Stimulated activated effector memory CD8-positive, alpha-beta T cell treated with anti-CD3 and anti-CD28 coated beads, Interleukin-12 subunit alpha, Interleukin-12 subunit beta, amount 100 ng/mL, for 72 hours (primary cell): ENCODE data around the gene APBA2.
"Not testable (repeated sequence)": the region's sequence is repeated elsewhere in the genome, so short reads cannot be mapped to it uniquely, and the experiment has no call there.

Experiments
- ATAC-seq: fragments of 150-1000 bp; cut with Tn5 transposase; 2 replicates; pipeline ENCODE4 v1.10.0; 2021
- DNase-seq, 2 donors: peaks; one replicate each; pipeline ENCODE4 v3.0.0; 2021 to 2022; ENCODE audit warnings: low spot score in 2 of 2
- H3K27ac Mint-ChIP-seq: one replicate; pipeline ENCODE4 v1.8.0; 2022; ENCODE audit warnings: mild to moderate bottlenecking, mixed read lengths
- H3K36me3 Mint-ChIP-seq: one replicate; pipeline ENCODE4 v1.8.0; 2022; ENCODE audit warnings: mild to moderate bottlenecking, mixed read lengths
- H3K4me1 Mint-ChIP-seq: one replicate; pipeline ENCODE4 v1.8.0; 2022; ENCODE audit warnings: mixed read lengths
- H3K4me3 Mint-ChIP-seq: one replicate; pipeline ENCODE4 v1.8.0; 2022; ENCODE audit warnings: mild to moderate bottlenecking, mixed read lengths
- H3K9me3 Mint-ChIP-seq: one replicate; pipeline ENCODE4 v1.8.0; 2022; ENCODE audit warnings: mixed read lengths

APBA2 gene

GRCh38 chr15:29008846-29009245 lies 123.1 kb downstream of the APBA2 start:
- H3K9me3 Mint-ChIP-seq, result peaks cover 4% of the 10 kb centered on the region
- ATAC-seq (no peak), DNase-seq (no peak)
- no peaks in the 10 kb centered on the region for H3K4me1 Mint-ChIP-seq
- H3K36me3 Mint-ChIP-seq, result no peaks in the 10 kb centered on the region
- H3K4me3 Mint-ChIP-seq, result no peak overlapping the region
- H3K27ac Mint-ChIP-seq, result no peak overlapping the region

DNA sequence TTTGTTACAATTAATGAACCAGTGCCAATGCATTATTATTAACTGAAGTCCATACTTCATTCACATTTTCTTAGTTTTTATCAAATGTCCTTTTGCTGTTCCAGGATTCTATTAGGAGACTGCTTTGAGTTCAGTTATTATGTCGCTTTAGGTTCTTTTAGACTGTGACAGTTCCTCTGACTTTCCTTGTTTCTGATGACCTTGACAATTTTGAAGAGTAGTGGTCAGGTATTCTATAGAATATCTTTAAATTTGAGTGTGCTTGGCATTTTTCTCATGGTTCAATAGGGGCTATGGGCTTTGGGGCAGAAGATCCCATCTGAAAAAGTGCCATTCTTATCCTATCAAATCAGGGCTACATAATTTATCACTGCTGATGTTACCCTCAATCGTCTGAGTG lies 126.3 kb downstream of the APBA2 start:
- Mint-ChIP-seq H3K4me3 (no peak overlapping the region), H3K9me3 (peaks cover 2% of the 10 kb centered on the region), H3K36me3 (no peaks in the 10 kb centered on the region), H3K27ac (no peak overlapping the region), H3K4me1 (no peaks in the 10 kb centered on the region)
- ATAC-seq (no peak), DNase-seq (no peak)

DNA sequence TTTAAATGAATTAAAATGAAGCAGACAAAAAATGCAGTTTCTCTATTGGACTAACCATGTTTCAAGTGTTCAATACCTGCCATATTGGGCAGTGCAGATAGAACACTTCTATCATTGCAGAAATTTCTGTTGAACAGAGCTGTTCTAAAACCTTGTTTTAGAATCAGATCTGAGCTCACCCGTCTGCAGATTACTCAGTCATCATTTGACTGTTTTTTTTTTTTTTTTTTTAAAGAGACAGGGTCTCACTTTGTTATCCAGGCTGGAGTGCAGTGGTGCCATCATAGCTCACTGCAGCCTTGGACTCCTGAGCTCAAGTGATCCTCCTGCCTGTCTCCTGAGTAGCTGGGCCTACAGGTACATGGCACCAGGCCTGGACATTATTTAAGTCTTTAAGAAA lies 128.7 kb downstream of the APBA2 start:
- no peaks in the 10 kb centered on the region for H3K36me3 Mint-ChIP-seq
- DNase-seq, result no peak
- no peak overlapping the region for H3K4me3 Mint-ChIP-seq
- no peaks in the 10 kb centered on the region for H3K4me1 Mint-ChIP-seq
- no peak for ATAC-seq
- H3K9me3 Mint-ChIP-seq, result no peaks in the 10 kb centered on the region
- no peak overlapping the region for H3K27ac Mint-ChIP-seq

DNA sequence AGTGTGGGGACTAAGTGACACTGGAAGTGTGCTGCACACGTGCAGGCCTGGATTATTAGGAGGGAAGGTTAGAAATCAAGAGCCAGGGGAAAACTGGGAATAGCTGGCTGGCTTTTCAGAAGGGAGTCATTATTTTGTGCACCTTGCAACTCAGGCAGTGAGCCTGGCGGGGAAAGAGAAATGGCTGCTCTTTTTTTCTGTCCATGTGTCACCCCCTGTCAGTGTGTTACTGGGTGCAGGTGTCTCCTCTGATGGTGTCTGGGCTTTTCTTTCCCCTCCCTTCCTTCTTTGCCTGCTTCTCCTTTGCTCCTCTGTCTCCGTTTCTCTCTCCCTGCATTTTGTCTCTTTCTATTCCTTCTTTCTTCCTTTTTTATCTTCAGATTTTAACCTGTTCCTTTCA lies 130.7 kb downstream of the APBA2 start:
- DNase-seq, result no peak
- H3K4me3 Mint-ChIP-seq, result no peak overlapping the region
- ATAC-seq, result no peak
- H3K27ac Mint-ChIP-seq, result no peak overlapping the region
- H3K9me3 Mint-ChIP-seq, result no peaks in the 10 kb centered on the region
- H3K36me3 Mint-ChIP-seq, result no peaks in the 10 kb centered on the region
- H3K4me1 Mint-ChIP-seq, result no peaks in the 10 kb centered on the region

DNA sequence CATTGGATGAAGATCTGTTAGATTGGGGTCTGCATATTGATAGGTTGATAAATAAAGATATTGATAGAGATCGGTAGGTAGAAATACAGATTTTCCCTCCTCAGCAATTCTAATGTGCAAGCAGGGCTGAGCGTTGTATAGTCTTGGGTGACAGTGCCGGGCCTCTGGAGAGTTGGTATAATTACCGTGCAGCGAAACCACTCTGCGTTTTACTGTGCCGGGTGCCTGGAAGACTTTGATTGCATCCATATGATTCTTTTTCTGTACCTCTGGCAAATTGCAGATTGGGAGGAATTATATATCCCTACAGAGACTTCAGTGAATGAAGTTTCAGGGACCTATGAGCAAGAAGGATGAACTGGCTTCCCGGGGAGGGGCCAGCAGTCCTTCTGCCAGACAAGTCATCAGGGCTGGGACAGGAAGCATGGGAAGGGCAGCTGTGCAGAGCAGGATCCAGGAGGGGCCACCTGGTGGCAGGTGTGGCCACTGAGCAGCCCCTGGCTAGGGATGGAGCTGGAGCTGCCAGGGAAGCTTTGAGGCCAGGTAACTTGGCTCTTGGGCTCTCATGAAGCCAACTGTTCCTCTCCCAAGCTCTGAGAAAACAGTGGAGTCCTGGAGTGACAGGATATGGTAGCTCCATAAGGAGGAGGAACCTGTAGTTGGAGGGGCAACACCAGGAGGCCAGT lies 132.5 kb downstream of the APBA2 start:
- no peaks in the 10 kb centered on the region for H3K9me3 Mint-ChIP-seq
- no peak overlapping the region for H3K4me3 Mint-ChIP-seq
- H3K36me3 Mint-ChIP-seq, result no peaks in the 10 kb centered on the region
- ATAC-seq (no peak), DNase-seq (no peak)
- no peak overlapping the region for H3K27ac Mint-ChIP-seq
- no peaks in the 10 kb centered on the region for H3K4me1 Mint-ChIP-seq

- Mint-ChIP-seq H3K27ac (no peak overlapping the region), H3K9me3 (no peaks in the 10 kb centered on the region), H3K4me1 (no peaks in the 10 kb centered on the region), H3K36me3 (no peaks in the 10 kb centered on the region), H3K4me3 (no peak overlapping the region)
- DNase-seq, result no peak
- no peak for ATAC-seq
Observed at GRCh38 chr15:29018995-29019976, 133.5 kb downstream of the APBA2 start.

DNA sequence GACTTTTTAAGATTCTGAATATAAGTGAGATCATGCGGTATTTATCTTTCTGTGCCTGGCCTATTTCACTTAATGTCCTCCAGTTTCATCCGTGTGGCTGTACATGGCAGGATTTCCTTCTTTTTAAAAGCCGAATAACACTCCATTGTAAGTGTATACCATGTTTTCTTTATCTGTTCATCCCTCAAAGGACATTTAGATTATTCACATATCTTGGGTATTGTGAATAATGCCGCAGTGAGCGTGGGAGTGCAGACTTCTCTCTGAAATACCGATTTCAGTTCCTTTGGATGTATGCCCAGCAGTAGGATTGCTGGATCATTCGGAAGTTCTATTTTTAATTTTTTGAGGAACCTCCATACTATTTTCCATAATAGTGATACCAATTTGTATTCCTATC lies 136.1 kb downstream of the APBA2 start:
- H3K27ac Mint-ChIP-seq, result no peak overlapping the region
- DNase-seq (no peak), ATAC-seq (no peak)
- H3K36me3 Mint-ChIP-seq, result no peaks in the 10 kb centered on the region
- H3K4me3 Mint-ChIP-seq, result no peak overlapping the region
- H3K4me1 Mint-ChIP-seq, result no peaks in the 10 kb centered on the region
- no peaks in the 10 kb centered on the region for H3K9me3 Mint-ChIP-seq

- DNase-seq, result no peak
- H3K9me3 Mint-ChIP-seq, result no peaks in the 10 kb centered on the region
- no peaks in the 10 kb centered on the region for H3K4me1 Mint-ChIP-seq
- H3K4me3 Mint-ChIP-seq, result no peak overlapping the region
- no peak overlapping the region for H3K27ac Mint-ChIP-seq
- H3K36me3 Mint-ChIP-seq, result no peaks in the 10 kb centered on the region
- ATAC-seq, result no peak
Observed at GRCh38 chr15:29024662-29025061, 138.9 kb downstream of the APBA2 start.

DNA sequence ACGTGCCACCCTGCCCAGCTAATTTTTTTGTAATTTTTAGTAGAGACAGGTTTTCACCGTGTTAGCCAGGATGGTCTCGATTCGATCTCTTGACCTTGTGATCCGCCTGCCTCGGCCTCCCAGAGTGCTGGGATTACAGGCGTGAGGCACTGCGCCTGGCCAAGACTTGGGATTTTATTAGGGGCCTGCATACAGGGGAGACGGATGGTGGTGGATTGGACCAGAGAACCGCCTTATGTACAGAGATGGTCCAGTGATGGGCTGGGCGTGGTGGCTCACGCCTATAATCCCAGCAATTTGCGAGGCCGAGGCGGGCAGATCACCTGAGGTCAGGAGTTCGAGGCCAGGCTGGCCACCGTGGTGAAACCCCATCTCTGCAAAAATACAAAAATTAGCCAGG lies 139.6 kb downstream of the APBA2 start:
- DNase-seq, H3K27ac Mint-ChIP-seq, H3K9me3 Mint-ChIP-seq, H3K4me3 Mint-ChIP-seq, ATAC-seq, H3K4me1 Mint-ChIP-seq, H3K36me3 Mint-ChIP-seq: not testable (repeated sequence)

DNA sequence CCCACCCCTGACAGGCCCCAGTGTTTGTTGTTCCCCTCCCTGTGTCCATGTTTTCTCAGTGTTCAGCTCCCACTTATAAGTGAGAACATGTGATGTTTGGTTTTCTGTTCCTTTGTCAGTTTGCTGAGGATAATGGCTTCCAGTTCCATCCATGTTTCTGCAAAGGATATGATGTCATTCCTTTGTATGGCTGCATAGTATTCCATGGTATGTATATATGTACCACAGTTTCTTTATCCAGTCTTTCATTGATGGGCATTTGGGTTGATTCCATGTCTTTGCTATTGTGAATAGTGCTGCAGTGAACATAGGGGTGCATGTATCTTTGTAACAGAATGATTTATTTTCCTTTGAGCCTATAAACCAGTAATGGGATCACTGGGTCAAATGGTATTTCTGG lies 142.4 kb downstream of the APBA2 start:
- H3K4me1 Mint-ChIP-seq, result peaks cover 20% of the 10 kb centered on the region
- ATAC-seq, H3K4me3 Mint-ChIP-seq, DNase-seq, H3K9me3 Mint-ChIP-seq, H3K36me3 Mint-ChIP-seq, H3K27ac Mint-ChIP-seq: not testable (repeated sequence)

- no peak overlapping the region for H3K4me3 Mint-ChIP-seq
Observed at GRCh38 chr15:29029651-29030195, 143.9 kb downstream of the APBA2 start.

GRCh38 chr15:29031502-29032228 lies 145.9 kb downstream of the APBA2 start:
- H3K36me3 Mint-ChIP-seq, result peaks cover 5% of the 10 kb centered on the region
- H3K4me3 Mint-ChIP-seq, result no peak overlapping the region
- H3K4me1 Mint-ChIP-seq, result peaks cover 24% of the 10 kb centered on the region
- ATAC-seq (peak; percentile 79), DNase-seq (peak in 1 of 2 donors; percentile 54)
- peaks cover 5% of the 10 kb centered on the region for H3K9me3 Mint-ChIP-seq
- H3K27ac Mint-ChIP-seq, result no peak overlapping the region

More at GRCh38 chr15:29029651-29030195, 143.9 kb downstream of the APBA2 start:
- ATAC-seq (no peak), DNase-seq (no peak)
- Mint-ChIP-seq H3K9me3 (peaks cover 5% of the 10 kb centered on the region), H3K36me3 (peaks cover 5% of the 10 kb centered on the region), H3K27ac (no peak overlapping the region), H3K4me1 (peaks cover 24% of the 10 kb centered on the region)

GRCh38 chr15:29032229-29032625 lies 146.5 kb downstream of the APBA2 start:
- Mint-ChIP-seq H3K4me1 (peaks cover 26% of the 10 kb centered on the region), H3K36me3 (peaks cover 5% of the 10 kb centered on the region), H3K4me3 (no peak overlapping the region), H3K9me3 (peaks cover 5% of the 10 kb centered on the region), H3K27ac (no peak overlapping the region)
- ATAC-seq (no peak), DNase-seq (no peak)

GRCh38 chr15:29032751-29033150 lies 147.0 kb downstream of the APBA2 start:
- no peak for ATAC-seq
- peaks cover 31% of the 10 kb centered on the region for H3K4me1 Mint-ChIP-seq
- H3K27ac Mint-ChIP-seq, result no peak overlapping the region
- H3K36me3 Mint-ChIP-seq, result peaks cover 5% of the 10 kb centered on the region
- H3K9me3 Mint-ChIP-seq, result peaks cover 5% of the 10 kb centered on the region
- DNase-seq, result no peak
- H3K4me3 Mint-ChIP-seq, result no peak overlapping the region

DNA sequence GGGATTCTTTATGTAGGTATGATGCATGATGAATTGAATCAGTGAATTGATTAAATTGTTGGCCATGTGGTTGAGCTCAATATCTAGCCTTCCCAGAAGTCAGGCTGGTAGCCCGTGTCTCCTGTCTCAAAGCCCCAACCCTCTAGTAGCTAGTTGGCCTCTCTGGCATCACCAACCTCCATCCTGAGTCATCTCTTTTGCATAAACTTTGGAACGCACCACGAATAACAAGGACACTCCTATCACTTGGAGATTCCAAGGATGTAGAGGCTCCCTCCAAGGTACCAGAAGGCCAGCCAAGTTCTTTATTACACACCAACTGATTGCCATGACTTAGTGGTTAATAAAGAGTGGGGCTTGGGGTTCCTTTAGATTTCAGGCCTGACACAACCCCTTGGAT lies 148.4 kb downstream of the APBA2 start:
- ATAC-seq, result no peak
- Mint-ChIP-seq H3K4me1 (peaks cover 44% of the 10 kb centered on the region), H3K4me3 (no peak overlapping the region), H3K36me3 (peaks cover 5% of the 10 kb centered on the region), H3K27ac (no peak overlapping the region), H3K9me3 (peaks cover 5% of the 10 kb centered on the region)
- no peak for DNase-seq
